Measurements from ENCODE around the gene ETFRF1.

The ETFRF1 gene

DNA sequence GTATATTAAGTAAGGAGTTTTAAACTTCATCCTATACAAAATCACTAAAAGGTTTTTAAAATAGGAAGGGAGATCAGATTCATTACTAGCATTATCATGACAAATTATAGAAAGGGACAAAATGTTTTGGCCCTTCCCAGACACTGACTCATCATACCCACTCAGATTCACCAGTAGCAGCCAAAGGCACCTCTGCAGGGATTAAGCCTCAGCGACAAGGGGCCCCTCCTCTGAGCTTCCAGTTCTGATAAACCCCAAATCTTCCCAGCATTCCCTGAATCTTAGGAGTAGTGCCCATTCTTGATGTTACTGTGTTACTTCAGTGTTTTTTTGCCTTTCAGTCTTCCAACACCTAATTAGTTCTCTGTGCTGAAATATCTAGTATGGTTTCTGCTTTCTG, 41.2 kb downstream of the ETFRF1 start:
- no peak for DNase-seq

DNA sequence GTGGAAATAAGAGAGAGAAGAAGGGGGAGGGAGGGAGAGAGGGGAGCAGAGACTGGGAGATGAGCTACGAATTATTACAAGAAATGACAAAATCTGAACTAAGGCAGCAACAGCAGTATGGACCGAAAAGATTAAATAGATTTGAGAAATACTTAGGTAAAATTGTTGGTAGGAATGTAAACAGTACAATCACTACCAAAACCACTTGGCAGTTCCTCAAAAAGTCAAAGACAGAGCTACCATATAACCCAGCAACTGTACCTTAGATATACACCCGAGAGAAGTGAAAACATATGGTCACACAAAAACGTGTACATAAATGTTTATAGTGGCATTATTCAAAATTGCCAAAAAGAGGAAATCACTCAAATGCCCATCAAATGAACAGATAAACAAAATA, 41.6 kb downstream of the ETFRF1 start:
- DNase-seq, result no peak

DNA sequence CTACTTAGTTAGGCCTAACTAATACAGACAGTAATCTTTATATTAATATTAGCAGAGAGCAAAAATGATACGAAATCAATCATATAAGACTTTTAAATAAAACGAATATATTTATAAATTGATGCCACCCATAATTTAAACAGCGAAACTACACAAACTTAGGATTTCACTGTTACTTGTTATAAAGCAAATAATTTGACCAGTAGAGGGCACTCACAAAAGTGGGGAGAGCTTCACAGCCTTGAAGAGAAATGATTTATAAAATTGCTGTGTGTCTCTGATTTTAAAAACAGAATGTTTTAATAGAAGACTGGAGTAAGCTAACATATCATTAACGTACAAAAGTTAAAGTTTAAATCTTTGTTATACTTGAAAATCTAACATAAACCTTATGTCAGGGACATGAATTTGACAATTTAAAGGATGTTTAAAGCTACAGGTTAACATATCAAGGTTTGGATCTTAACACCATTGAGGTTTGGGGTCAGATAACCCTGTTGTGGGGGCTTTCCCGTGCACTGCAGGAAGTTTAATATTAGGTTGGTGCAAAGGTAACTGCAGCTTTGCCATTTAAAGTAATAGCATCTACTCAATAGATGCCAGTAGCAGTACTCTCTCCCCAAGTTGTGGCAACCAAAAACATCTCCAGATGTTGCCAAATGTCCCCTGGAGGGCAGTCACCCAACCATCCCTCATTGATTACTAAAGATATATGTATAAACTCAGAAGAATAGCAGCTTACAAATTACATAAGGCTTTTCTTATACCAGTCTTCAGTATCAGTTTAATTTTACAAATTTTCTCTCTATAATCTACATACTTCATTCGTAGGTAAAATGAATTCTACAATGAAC, 46.4 kb downstream of the ETFRF1 start:
- peak; percentile 6 for DNase-seq

DNA sequence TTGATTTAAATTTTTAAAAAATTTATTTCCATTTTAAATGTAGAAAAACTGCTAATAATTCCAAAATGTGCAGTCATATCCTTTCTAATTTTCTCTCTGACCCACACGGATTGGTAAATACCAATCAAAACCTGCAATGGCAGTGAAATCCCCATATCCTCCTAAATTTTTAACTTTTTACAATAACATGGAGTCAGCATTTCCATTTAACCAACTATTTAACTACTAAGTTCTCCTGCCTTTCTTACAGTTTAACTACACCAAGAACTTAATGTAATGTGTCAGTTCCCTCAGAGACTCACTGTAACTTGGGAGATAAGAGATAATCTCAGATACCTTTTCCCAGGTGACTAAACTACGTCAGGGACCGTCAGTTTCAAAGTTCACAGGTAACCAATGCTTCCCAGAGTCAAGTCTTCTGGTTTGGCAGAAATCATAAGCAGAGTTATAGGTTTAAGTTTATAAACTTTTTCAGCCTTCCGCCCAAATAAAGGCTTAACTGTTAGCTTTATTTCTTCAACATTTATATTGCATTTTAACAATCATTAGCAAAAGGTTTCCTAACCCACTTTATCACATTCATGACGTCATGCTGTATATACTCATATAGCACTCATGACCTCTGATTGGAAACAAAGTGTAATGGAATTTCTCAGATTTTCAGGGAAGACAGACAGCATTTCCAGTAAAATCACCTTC, 48.1 kb downstream of the ETFRF1 start:
- DNase-seq, result no peak

DNA sequence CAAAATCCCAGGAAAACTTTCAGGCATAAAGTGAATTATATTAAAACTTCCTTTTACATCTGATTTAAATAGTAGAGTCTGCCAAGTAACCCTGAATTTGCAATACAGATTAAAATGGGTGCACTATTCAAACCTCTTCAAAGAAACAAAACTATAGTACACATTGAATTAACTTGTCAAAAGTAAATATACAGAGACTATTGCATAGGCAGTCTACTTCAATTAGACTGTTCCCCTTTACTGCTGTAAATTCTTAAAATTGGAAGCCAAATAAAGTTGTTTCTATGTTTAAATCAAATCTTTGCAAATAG, 48.6 kb downstream of the ETFRF1 start:
- no peak for DNase-seq

DNA sequence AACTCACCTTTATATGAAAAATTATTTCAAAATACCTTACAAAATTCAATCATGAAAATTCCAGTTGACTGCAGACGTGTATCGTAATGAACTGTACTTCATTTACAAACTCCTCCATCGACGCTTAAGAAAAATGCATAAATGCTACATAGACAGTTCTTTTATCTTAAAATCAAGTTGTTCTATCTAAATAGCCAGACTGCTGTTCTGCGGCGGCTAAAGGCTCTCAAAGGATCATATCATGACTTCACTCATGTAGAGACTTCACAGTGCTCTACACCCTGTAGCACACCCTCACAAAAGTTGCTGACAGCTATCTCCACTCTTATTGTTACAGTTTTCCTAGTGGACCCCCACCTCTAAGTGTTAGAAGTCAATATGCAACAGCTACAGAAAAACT, 50.5 kb downstream of the ETFRF1 start:
- no peak for DNase-seq

DNA sequence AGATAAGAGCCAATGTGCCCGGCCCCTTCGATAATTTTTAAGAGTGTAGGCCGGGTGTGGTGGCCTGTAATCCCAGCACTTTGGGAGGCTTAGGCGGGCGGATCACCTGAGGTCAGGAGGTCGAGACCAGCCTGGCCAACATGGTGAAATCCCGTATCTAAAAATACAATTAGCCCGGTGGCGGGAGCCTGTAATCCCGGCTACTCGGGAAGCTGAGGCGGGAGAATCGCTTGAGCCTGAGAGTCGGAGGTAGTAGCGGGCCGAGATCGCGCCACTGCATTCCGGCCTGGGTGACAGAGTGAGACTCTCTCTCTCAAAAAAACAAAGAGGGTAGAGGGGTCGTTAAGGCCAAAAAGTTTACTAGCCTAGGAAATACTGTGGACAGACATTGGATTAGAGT, 53.1 kb downstream of the ETFRF1 start:
- no peak for DNase-seq

DNA sequence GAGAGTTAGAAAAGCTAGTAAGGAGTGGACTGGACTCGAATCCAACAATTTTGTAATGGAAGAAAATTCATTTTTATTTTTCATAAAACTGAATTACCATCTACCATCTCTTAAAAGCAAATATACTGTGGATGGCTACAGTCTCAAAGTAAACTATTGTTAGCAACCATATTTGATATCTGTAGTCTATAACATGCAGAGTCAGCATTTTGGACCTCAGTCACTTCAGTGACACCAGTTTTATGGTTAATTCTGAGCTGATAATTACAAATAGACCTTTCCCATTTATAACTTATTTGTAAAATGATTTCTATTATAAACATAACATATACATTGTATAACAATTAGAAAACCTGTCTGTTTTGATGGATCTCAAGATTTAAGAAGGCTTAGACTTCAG, 53.7 kb downstream of the ETFRF1 start:
- no peak for DNase-seq

DNA sequence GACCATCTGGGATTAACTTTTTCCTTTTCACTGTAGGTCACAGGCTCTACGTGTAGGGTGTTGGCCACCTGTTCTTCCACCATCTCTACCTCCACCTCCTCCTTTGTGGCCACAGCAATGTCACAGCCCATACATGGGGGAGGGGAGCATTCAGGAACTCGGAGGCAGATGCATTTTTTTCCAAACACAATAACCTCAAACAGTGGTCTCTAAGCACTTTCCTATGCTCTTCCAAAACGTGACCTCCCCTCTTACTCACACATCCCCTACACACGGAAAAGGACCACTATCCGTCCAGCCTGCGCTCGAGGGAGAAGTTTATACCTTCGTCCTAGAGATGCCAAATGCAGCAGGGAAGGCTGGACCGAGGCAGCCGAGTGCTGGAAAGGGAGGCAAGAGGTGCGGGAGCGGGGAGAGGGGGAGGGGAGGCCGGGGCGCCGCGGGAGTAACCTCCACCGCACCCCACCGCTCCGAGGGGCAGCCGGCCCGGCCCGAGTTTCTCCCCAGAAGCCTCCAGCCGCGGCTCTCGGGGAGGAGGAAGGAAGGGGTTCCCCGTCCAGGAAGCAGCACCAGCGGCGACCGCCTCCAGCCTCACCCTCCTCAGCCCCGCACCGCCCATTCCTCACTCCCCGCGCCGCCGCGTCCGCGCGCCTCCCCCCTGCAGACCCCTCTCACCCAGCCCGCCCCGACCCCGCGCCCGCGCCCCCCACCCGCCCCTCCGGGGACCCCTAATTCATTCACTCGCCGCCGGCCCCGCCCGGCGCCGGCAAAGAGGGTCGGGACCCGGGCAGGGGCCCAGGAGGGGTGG, 55.1 kb downstream of the ETFRF1 start:
- DNase-seq, result peak; percentile 30

DNA sequence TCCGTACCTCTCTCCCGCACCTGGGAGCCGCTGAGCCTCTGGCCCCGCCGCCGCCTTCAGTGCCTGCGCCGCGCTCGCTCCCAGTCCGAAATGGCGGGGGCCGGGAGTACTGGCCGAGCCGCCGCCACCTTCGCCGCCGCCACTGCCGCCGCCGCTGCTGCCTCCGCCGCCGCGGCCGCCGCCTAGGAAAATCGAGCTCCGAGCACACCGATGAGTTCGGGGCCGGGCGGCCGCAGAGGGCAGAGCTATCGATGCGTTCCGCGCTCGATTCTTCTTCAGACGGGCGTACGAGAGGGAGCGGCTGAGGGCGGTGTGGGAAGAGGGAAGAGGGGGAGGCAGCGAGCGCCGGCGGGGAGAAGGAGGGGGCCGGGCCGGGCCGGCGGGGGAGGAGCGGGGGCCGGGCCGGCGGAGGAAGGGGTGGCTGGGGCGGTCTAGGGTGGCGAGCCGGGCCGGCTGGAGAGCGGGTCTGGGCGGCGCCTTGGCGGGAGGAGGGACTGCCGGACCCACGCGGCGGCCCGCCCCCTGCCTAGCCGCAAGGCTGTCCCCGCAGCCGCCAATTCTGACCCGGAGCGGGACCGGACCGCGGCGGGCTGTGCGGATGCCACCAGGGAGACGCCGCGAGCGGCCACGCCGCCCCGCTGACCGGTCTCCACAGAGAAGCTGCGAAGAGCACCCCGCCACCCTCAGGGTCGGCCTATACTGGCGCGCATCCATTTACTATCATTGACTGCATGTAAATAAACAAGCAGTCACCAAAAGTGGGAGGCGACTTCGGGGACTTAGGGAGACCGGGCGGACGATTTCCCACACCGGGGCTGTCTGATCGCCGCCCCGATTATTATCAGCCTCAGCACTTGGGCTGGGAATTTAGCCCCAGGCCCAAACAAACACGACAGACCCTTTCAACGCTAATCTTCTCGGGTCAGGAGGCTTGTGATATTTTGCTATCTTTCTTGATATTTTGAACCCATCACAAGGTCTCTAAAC, 56.0 kb downstream of the ETFRF1 start, which contains the start of gene KRAS:
TSS of gene KRAS (minus strand) at position 186 of the 987 bp plus-strand sequence.
- DNase-seq, result peak; percentile 98

DNA sequence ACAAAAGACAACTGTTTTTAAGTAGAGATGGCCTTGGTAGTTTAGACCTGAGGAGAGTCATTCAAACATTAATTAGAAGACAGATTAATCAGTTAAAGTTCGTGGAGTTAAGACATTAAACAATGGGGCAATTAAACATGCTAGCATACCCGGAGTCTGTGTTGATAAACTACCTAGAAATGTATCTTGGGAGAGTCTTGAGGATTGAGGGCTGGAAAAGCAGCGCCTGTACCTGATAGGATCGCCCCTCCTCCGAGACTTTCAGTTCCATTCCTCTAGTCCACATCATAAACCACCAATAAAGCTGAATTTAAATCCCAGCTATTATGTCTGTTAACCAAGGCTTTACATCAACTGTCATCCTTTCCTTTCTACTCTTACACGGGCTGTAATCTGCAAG, 56.7 kb downstream of the ETFRF1 start:
- no peak for DNase-seq

DNA sequence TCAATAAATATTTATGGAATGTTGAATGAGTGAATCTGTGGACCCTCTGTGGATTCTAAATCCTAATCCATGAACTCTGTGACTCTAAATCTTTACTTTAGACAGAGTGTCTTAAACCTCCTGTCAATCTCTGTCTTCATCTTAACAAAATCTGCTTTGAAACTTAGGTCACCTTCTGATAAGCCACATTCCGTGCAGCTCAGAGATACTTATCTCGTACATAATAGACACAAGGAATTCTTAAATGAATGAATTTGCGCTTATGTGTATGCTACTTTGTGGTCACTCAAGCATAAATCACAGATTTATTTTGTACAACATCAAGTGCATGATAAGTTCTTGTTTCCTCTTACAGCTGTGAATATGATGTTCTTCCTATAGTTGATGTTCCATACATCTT, 57.9 kb downstream of the ETFRF1 start:
- DNase-seq, result no peak

DNA sequence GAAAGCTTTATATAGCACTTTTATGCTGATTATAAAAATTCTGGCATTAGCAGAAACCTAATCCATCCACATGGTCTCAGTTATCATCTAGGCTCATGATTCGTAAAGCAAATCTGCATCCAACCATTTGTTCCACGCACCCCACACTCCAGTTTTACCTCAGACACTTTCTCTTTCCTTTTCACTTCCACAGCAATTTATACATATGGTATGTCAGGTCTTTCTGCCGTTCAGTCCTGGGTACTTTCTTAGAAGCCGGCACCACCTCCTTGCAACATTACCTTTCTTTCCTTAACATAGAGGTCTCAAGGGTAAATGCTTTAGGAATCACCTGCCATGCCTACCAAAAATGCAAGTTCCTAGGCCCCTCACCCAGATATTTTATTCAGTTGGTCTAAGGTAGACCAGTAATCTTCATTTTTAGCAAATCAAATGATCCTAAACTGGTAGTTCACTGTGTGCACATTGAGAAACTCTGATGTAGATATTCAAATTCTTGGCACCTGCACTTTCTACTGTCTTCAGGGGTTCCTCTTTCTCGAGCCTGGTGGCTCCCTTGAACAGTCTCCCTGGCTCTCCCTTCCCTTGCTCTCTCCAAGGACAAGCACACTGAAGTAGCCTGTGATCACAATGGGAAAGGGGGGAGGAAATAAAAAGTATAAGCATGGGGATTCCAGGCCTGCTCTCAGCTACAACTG, 58.5 kb downstream of the ETFRF1 start:
- no peak for DNase-seq

DNA sequence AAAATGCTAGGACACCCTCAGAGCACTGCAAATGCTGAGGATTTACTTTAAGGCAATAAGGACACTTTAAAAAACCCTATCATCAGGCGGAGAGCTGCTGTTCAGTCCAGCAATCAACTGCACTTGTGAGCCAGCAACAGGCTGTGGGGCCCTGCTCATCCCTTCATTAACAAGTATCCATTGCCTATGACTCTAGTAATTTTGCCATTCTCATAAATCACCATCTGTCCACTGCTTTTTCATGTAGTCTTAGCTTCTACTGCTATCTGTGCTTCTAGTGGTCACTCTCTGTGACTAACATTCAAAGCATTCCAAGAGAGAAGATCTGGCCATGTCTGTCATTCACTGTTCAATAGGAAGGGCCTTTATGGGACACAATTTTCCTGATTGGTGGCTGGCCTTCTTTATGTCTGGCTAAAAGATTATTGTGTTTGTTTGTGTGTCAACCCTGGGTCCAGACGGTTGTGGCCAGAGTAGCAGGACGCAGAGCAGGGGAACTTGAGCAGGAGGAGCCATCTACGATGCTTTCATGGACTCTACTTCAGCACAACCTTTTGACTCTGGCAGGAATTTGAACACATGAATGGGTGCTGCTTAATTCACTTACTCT, 59.3 kb downstream of the ETFRF1 start:
- no peak for DNase-seq

All from NCI-H1105 (cell line).